IMR-90 (cell line): ENCODE data around the gene ACACA.

Experiments
- BHLHE40 ChIP-seq: fragments of 150-350 bp; IDR thresholded peaks from 2 replicates; pipeline ENCODE4 v1.6.1; 2016; ENCODE audit warnings: mild to moderate bottlenecking, low read depth, low read length
- FOS ChIP-seq: fragments of 150-350 bp; IDR thresholded peaks from 2 replicates; pipeline ENCODE4 v1.6.1; 2016; ENCODE audit warnings: low read depth, low read length
- MXI1 ChIP-seq: IDR thresholded peaks from 2 replicates; pipeline ENCODE4 v1.6.1; 2012; ENCODE audit warnings: low read depth, mild to moderate bottlenecking, low read length, moderate library complexity, borderline replicate concordance
- POLR2A ChIP-seq: IDR thresholded peaks from 2 replicates; pipeline ENCODE4 v1.6.1; 2012; ENCODE audit warnings: mild to moderate bottlenecking, low read depth, low read length
- RAD21 ChIP-seq: IDR thresholded peaks from 2 replicates; pipeline ENCODE4 v1.6.1; 2012; ENCODE audit warnings: low read length, improper control_type of control experiment
- RFX5 ChIP-seq: IDR thresholded peaks from 2 replicates; pipeline ENCODE4 v1.8.0; 2012; ENCODE audit warnings: low read depth, mild to moderate bottlenecking, low read length, moderate library complexity
- SMC3 ChIP-seq: fragments of 150-350 bp; IDR thresholded peaks from 2 replicates; pipeline ENCODE4 v1.6.1; 2016; ENCODE audit warnings: low read depth, mild to moderate bottlenecking, antibody characterized with exemption, low read length, moderate library complexity
- TF ChIP-seq, protein P1 (sequence below): conservative IDR thresholded peaks from 2 replicates; pipeline ENCODE4 v1.5.1; 2012; ENCODE audit warnings: mild to moderate bottlenecking, low read depth, low read length, improper control_type of control experiment
- TF ChIP-seq, protein P2 (sequence below): fragments of 150-350 bp; IDR thresholded peaks from 2 replicates; pipeline ENCODE4 v1.6.1; 2017; ENCODE audit warnings: mild to moderate bottlenecking, antibody characterized with exemption, low read length, low read depth

DNA sequence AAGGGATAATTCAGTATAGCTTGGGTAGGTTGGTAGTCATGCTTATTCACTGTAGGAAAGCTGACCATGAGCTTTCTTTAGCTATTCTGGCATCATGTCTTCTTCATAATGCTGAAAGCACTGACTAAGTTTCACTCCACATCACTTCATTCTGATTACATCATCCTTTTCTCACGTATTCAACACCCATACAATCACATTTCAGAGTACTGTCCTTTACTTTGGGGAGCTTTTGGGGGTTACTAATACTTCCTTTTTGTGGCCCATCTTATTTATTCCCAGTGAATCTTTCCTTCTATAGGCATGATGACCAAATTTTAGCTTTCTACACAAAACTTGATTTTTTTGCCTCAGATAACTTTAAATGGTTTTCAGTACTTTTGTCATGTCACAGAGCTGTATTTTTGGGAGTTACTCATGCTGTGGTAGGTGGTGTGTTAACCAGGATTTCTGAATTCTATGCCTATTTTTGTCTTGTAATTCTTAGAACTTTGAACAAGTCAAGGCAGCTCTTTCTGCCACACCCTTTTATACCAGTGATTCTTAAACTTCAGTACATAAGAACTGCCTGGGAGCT is 23.5 kb upstream of the ACACA start:
- TF ChIP-seq, protein P1, sequence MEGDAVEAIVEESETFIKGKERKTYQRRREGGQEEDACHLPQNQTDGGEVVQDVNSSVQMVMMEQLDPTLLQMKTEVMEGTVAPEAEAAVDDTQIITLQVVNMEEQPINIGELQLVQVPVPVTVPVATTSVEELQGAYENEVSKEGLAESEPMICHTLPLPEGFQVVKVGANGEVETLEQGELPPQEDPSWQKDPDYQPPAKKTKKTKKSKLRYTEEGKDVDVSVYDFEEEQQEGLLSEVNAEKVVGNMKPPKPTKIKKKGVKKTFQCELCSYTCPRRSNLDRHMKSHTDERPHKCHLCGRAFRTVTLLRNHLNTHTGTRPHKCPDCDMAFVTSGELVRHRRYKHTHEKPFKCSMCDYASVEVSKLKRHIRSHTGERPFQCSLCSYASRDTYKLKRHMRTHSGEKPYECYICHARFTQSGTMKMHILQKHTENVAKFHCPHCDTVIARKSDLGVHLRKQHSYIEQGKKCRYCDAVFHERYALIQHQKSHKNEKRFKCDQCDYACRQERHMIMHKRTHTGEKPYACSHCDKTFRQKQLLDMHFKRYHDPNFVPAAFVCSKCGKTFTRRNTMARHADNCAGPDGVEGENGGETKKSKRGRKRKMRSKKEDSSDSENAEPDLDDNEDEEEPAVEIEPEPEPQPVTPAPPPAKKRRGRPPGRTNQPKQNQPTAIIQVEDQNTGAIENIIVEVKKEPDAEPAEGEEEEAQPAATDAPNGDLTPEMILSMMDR, result no peak
- no peak for TF ChIP-seq RFX5
- no peak for TF ChIP-seq RAD21
- no peak for TF ChIP-seq POLR2A
- no peak for TF ChIP-seq BHLHE40
- TF ChIP-seq SMC3, result no peak
- TF ChIP-seq, protein P2, sequence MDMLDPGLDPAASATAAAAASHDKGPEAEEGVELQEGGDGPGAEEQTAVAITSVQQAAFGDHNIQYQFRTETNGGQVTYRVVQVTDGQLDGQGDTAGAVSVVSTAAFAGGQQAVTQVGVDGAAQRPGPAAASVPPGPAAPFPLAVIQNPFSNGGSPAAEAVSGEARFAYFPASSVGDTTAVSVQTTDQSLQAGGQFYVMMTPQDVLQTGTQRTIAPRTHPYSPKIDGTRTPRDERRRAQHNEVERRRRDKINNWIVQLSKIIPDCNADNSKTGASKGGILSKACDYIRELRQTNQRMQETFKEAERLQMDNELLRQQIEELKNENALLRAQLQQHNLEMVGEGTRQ, result no peak
- no peak for TF ChIP-seq FOS
- no peak for TF ChIP-seq MXI1
